Measurements from ENCODE around the gene RAB3B. TPM values are rescaled to one million over a fixed set of nuclear protein-coding genes. Genes with fewer than 3 reads are reported as not detected.

Gene RAB3B
- total RNA-seq, 1 donor from 2014 or later = 20.4 TPM

- TF ChIP-seq EZH2phosphoT487 (IDR thresholded peaks at IDR 0.05) (no peak), EZH2 (IDR thresholded peaks at IDR 0.05) (no peak), CTCF (IDR thresholded peaks at IDR 0.05) (no peak)
- no peaks in the 10 kb centered on the region for H4K20me1 ChIP-seq (ENCODE audit: low read depth)
- no peak overlapping the region for H2AFZ ChIP-seq (replicated peaks)
- H3K27me3 Mint-ChIP-seq (ENCODE audit: insufficient read depth, low read depth) = peaks cover 20% of the 10 kb centered on the region
- peaks cover 9% of the 10 kb centered on the region for H3F3A ChIP-seq (ENCODE audit: low read depth)
- H3K36me3 Mint-ChIP-seq = peaks cover 2% of the 10 kb centered on the region
- no peak overlapping the region for H3K9ac ChIP-seq
- H3K4me3 Mint-ChIP-seq = no peak overlapping the region
- H3K4me2 ChIP-seq = no peak overlapping the region
- H3K27ac Mint-ChIP-seq = no peak overlapping the region
- H3K79me2 ChIP-seq (ENCODE audit: low read depth) = no peaks in the 10 kb centered on the region
- H3K27me3 ChIP-seq = no peaks in the 10 kb centered on the region
- DNase-seq (ENCODE audit: low spot score) = no peak
- no peak overlapping the region for H3K4me3 ChIP-seq
- H3K27ac ChIP-seq = no peak overlapping the region
- no peaks in the 10 kb centered on the region for H3K36me3 ChIP-seq
- no peaks in the 10 kb centered on the region for H3K9me3 ChIP-seq (ENCODE audit: low read depth)
- H3K4me1 ChIP-seq = peaks cover 26% of the 10 kb centered on the region
- no peaks in the 10 kb centered on the region for H3K9me3 Mint-ChIP-seq
- H3K4me1 Mint-ChIP-seq = peaks cover 29% of the 10 kb centered on the region
These were observed 66.0 kb downstream of the RAB3B start for GRCh38 chr1:51924455-51924854.

- no peaks in the 10 kb centered on the region for H3K27me3 ChIP-seq
- H3K4me3 ChIP-seq = no peak overlapping the region
- peaks cover 23% of the 10 kb centered on the region for H3F3A ChIP-seq (ENCODE audit: low read depth)
- H3K79me2 ChIP-seq (ENCODE audit: low read depth) = no peaks in the 10 kb centered on the region
- Mint-ChIP-seq H3K36me3 (peaks cover 7% of the 10 kb centered on the region), H3K4me1 (peaks cover 37% of the 10 kb centered on the region), H3K27me3 (ENCODE audit: insufficient read depth, low read depth) (peaks cover 30% of the 10 kb centered on the region), H3K4me3 (peak overlapping the region; percentile 17), H3K9me3 (peaks cover 6% of the 10 kb centered on the region), H3K27ac (no peak overlapping the region)
- no peak overlapping the region for H3K27ac ChIP-seq
- H2AFZ ChIP-seq (replicated peaks) = no peak overlapping the region
- H3K4me2 ChIP-seq = no peak overlapping the region
- H3K4me1 ChIP-seq = peaks cover 39% of the 10 kb centered on the region
- no peaks in the 10 kb centered on the region for H3K36me3 ChIP-seq
- no peak for DNase-seq (ENCODE audit: low spot score)
- TF ChIP-seq CTCF (IDR thresholded peaks at IDR 0.05) = no peak
- TF ChIP-seq EZH2phosphoT487 (IDR thresholded peaks at IDR 0.05) = no peak
- no peak for TF ChIP-seq EZH2 (IDR thresholded peaks at IDR 0.05)
- H3K9me3 ChIP-seq (ENCODE audit: low read depth) = no peaks in the 10 kb centered on the region
- no peaks in the 10 kb centered on the region for H4K20me1 ChIP-seq (ENCODE audit: low read depth)
- no peak overlapping the region for H3K9ac ChIP-seq
These were observed 68.5 kb downstream of the RAB3B start for GRCh38 chr1:51922040-51922439.

- no peaks in the 10 kb centered on the region for H3K27me3 ChIP-seq
- no peak for DNase-seq (ENCODE audit: low spot score)
- peak overlapping the region; percentile 59 for H3K4me3 Mint-ChIP-seq
- H3K27ac ChIP-seq = no peak overlapping the region
- H3K36me3 Mint-ChIP-seq = peaks cover 10% of the 10 kb centered on the region
- no peak overlapping the region for H2AFZ ChIP-seq (replicated peaks)
- H3K36me3 ChIP-seq = no peaks in the 10 kb centered on the region
- no peaks in the 10 kb centered on the region for H3K79me2 ChIP-seq (ENCODE audit: low read depth)
- H3K4me2 ChIP-seq = peak overlapping the region; percentile 40
- H3K9ac ChIP-seq = no peak overlapping the region
- peaks cover 39% of the 10 kb centered on the region for H3K4me1 ChIP-seq
- H3F3A ChIP-seq (ENCODE audit: low read depth) = peaks cover 23% of the 10 kb centered on the region
- peaks cover 6% of the 10 kb centered on the region for H3K9me3 Mint-ChIP-seq
- H3K27me3 Mint-ChIP-seq (ENCODE audit: insufficient read depth, low read depth) = peaks cover 39% of the 10 kb centered on the region
- no peaks in the 10 kb centered on the region for H4K20me1 ChIP-seq (ENCODE audit: low read depth)
- no peak overlapping the region for H3K4me3 ChIP-seq
- H3K9me3 ChIP-seq (ENCODE audit: low read depth) = no peaks in the 10 kb centered on the region
- peaks cover 37% of the 10 kb centered on the region for H3K4me1 Mint-ChIP-seq
- H3K27ac Mint-ChIP-seq = peak overlapping the region; percentile 90
- no peak for TF ChIP-seq CTCF (IDR thresholded peaks at IDR 0.05)
- TF ChIP-seq EZH2phosphoT487 (IDR thresholded peaks at IDR 0.05) = no peak
- TF ChIP-seq EZH2 (IDR thresholded peaks at IDR 0.05) = no peak
These were observed 70.4 kb downstream of the RAB3B start for GRCh38 chr1:51920130-51920529.
